Mesendoderm (in vitro differentiated cells): Measurements from ENCODE around the gene EDN2.

Experiments
- DNase-seq: peaks from one replicate; pipeline ENCODE4 v3.0.0; 2013
- H2AK5ac ChIP-seq: 2 replicates; pipeline ENCODE4 v1.6.1; 2013; ENCODE audit warnings: low read length, inconsistent platforms
- H2BK120ac ChIP-seq: 2 replicates; pipeline ENCODE4 v1.6.1; 2013; ENCODE audit warnings: low read depth, mild to moderate bottlenecking, low read length, moderate library complexity, mixed read lengths
- H2BK15ac ChIP-seq: replicated peaks from 2 replicates; pipeline ENCODE4 v1.6.1; 2013; ENCODE audit warnings: low read depth, mild to moderate bottlenecking, moderate library complexity
- H2BK5ac ChIP-seq: 2 replicates; pipeline ENCODE4 v1.6.1; 2013; ENCODE audit warnings: low read length, inconsistent platforms
- H3K18ac ChIP-seq: 2 replicates; pipeline ENCODE4 v1.6.1; 2013; ENCODE audit warnings: mild to moderate bottlenecking, low read length, mixed read lengths
- H3K23ac ChIP-seq: one replicate; pipeline ENCODE4 v1.6.1; 2013; ENCODE audit warnings: low read length
- H3K27ac ChIP-seq: 2 replicates; pipeline ENCODE4 v1.5.1; 2013; ENCODE audit warnings: low read depth, mild to moderate bottlenecking, inconsistent platforms, low read length, moderate library complexity
- H3K27me3 ChIP-seq: 2 replicates; pipeline ENCODE4 v1.6.1; 2013; ENCODE audit warnings: low read length, control low read depth, mild to moderate bottlenecking, inconsistent platforms; ENCODE audit not compliant: insufficient read depth, poor library complexity
- H3K36me3 ChIP-seq: 2 replicates; pipeline ENCODE4 v1.6.1; 2013; ENCODE audit warnings: low read length, inconsistent platforms; ENCODE audit not compliant: control insufficient read depth, insufficient read depth
- H3K4ac ChIP-seq: one replicate; pipeline ENCODE4 v1.6.1; 2013; ENCODE audit warnings: low read depth, mild to moderate bottlenecking, low read length, moderate library complexity
- H3K4me1 ChIP-seq: 2 replicates; pipeline ENCODE4 v1.6.1; 2013; ENCODE audit warnings: low read depth, low read length, inconsistent platforms; ENCODE audit not compliant: control insufficient read depth
- H3K4me2 ChIP-seq: 2 replicates; pipeline ENCODE4 v1.6.1; 2013; ENCODE audit warnings: low read length
- H3K4me3 ChIP-seq: 2 replicates; pipeline ENCODE4 v1.5.1; 2013; ENCODE audit warnings: mild to moderate bottlenecking, low read length
- H3K56ac ChIP-seq: one replicate; pipeline ENCODE4 v1.6.1; 2013; ENCODE audit warnings: low read length
- H3K79me1 ChIP-seq: 2 replicates; pipeline ENCODE4 v1.6.1; 2013; ENCODE audit warnings: low read length, inconsistent platforms
- H3K79me2 ChIP-seq: 2 replicates; pipeline ENCODE4 v1.6.1; 2013; ENCODE audit warnings: mild to moderate bottlenecking, low read length; ENCODE audit not compliant: control insufficient read depth, insufficient read depth
- H3K9ac ChIP-seq: 2 replicates; pipeline ENCODE4 v1.6.1; 2013; ENCODE audit warnings: low read length, inconsistent platforms
- H4K5ac ChIP-seq: one replicate; pipeline ENCODE4 v1.6.1; 2013; ENCODE audit warnings: low read length
- H4K8ac ChIP-seq: one replicate; pipeline ENCODE4 v1.6.1; 2013; ENCODE audit warnings: low read depth, mild to moderate bottlenecking, control low read depth, low read length, moderate library complexity
- WGBS: extraction: QIAGEN DNeasy Blood & Tissue Kit; methylation state at CpG from one replicate; pipeline ENCODE4 v1.1.7; 2013; ENCODE audit warnings: low lambda C conversion rate, missing lambda C conversion rate; ENCODE audit not compliant: insufficient coverage; ENCODE audit errors: extremely low coverage; 5-methylcytosine and 5-hydroxymethylcytosine counted together

EDN2 gene

DNA sequence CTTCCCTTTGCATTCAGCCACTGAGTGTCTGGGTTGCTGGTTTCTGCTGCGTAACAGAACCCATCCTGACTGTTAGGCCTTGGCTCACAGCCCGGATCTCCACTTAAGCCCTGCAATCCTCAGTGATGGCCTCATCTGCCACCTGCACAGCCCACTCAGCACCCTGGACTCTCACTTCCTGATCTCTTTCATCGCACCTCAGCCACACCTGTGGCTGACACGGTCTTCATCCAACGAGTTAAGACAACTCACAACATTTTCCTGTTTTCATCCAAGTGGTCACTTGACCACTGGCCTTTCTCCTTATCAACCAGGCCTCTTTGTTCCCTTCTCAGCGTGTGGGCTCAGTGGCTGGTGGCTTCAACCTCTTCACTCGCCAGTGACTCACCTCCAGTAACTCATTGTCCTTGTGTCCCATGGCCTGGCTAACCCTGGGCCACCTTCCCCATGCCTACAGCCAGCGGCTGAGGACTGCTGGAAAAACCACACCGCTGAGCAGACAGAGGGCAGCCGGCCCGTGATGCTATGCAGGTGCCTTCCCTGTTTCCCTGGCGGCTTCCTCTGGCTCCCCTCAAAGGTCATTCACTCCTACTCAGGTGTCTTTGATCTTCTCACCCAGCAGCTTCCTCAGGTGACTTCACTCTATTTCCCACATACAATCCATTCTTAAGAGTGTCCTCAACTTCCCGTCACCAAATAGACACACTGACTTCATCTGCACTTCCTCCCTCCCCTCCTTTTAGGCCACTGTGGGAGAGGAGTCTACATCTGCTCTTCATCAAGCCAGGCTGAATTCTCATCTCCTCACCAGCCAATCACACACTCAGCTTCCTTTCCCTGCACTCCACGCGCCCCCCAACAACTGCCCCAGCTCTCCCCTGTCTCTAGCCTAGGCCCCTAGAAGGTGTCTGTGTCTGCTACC lies 19.9 kb upstream of the EDN2 start:
- Histone ChIP-seq H3K4me1 (peaks cover 5% of the 10 kb centered on the region), H3K9ac (no peak overlapping the region), H2BK15ac (no peak overlapping the region), H4K5ac (no peak overlapping the region), H3K27me3 (no peaks in the 10 kb centered on the region), H3K79me1 (no peaks in the 10 kb centered on the region), H2AK5ac (peak overlapping the region; percentile 22), H3K79me2 (no peaks in the 10 kb centered on the region), H2BK120ac (no peak overlapping the region), H3K36me3 (no peaks in the 10 kb centered on the region), H3K56ac (no peak overlapping the region), H3K27ac (no peak overlapping the region), H3K4ac (no peak overlapping the region), H3K18ac (no peak overlapping the region), H2BK5ac (no peak overlapping the region), H3K4me2 (no peak overlapping the region), H4K8ac (no peak overlapping the region), H3K23ac (no peak overlapping the region), H3K4me3 (no peak overlapping the region)
- no peak for DNase-seq
- WGBS = 100% methylated on average over 1 of the region's 15 CpGs

DNA sequence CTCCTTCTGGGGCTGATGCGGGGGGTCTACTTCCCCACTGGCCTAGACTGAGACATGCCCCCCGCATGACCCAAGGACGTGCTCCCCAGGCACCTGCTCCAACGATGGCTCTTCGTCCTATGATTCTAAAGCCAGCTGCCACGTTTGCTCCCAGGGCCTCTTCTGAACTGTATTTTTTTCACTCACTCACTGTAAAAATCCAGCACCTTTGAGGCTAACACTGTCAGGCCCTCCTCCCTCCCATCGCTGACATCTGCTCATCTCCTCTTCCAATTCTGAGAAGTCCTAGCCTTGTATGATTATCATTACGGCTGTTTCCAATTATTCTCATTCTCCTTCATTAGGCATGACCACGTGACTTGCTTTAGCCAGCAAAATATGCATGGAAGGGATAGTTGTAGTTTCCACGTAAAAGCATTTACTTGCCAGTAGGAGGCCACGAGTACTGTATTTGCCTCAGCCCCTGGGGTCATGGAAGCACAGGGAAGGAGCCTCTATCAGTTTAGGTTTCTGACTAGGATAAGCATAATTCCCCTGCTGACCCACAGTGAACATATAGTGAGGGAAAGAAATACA lies 19.1 kb upstream of the EDN2 start:
- H4K5ac ChIP-seq = no peak overlapping the region
- no peak overlapping the region for H3K18ac ChIP-seq
- no peaks in the 10 kb centered on the region for H3K36me3 ChIP-seq
- H3K4me3 ChIP-seq = no peak overlapping the region
- H3K23ac ChIP-seq = no peak overlapping the region
- no peaks in the 10 kb centered on the region for H3K79me1 ChIP-seq
- no peaks in the 10 kb centered on the region for H3K27me3 ChIP-seq
- H2BK15ac ChIP-seq = no peak overlapping the region
- no peak overlapping the region for H3K4ac ChIP-seq
- H3K4me1 ChIP-seq = peaks cover 5% of the 10 kb centered on the region
- no peak overlapping the region for H4K8ac ChIP-seq
- H3K4me2 ChIP-seq = no peak overlapping the region
- H3K56ac ChIP-seq = no peak overlapping the region
- no CpG with 5 or more reads among the region's 11 CpGs for WGBS
- H3K27ac ChIP-seq = no peak overlapping the region
- H2AK5ac ChIP-seq = no peak overlapping the region
- no peak overlapping the region for H2BK5ac ChIP-seq
- DNase-seq = peak; percentile 65
- H3K9ac ChIP-seq = no peak overlapping the region
- H3K79me2 ChIP-seq = no peaks in the 10 kb centered on the region
- no peak overlapping the region for H2BK120ac ChIP-seq

DNA sequence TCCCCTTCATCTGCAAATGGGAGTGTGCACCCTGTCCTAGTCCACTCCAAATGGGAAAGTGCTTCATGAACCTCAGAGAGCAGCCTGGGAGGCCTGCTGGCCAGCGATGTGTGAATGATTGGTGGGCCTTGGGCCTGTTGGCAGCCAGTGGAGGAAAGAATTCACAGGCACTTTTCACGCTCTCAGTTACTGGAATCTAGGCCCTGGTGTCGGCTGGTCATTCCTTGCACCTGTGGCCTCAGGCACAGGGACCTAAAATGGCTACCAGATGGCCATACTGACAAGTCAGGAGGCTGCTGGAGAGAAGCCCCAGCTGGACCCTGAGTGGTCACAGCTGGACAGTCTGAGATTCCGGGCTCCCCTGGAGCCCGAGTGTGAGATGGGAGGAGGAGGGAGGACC lies 18.4 kb upstream of the EDN2 start:
- Histone ChIP-seq H3K79me1 (no peaks in the 10 kb centered on the region), H3K4me2 (no peak overlapping the region), H2AK5ac (no peak overlapping the region), H3K79me2 (no peaks in the 10 kb centered on the region), H3K4me1 (peaks cover 8% of the 10 kb centered on the region), H3K36me3 (no peaks in the 10 kb centered on the region), H3K9ac (no peak overlapping the region), H3K23ac (no peak overlapping the region), H4K8ac (no peak overlapping the region), H3K56ac (no peak overlapping the region), H3K27ac (no peak overlapping the region), H4K5ac (no peak overlapping the region), H2BK120ac (no peak overlapping the region), H3K4me3 (no peak overlapping the region), H3K4ac (no peak overlapping the region), H2BK15ac (no peak overlapping the region), H2BK5ac (no peak overlapping the region), H3K18ac (peak overlapping the region; percentile 23), H3K27me3 (no peaks in the 10 kb centered on the region)
- DNase-seq = no peak
- no CpG with 5 or more reads among the region's 5 CpGs for WGBS

GRCh38 chr1:41501581-41501980 lies 17.1 kb upstream of the EDN2 start:
- no peak overlapping the region for H3K27ac ChIP-seq
- H3K4me1 ChIP-seq = peaks cover 8% of the 10 kb centered on the region
- no CpG with 5 or more reads among the region's 20 CpGs for whole genome bisulfite sequencing
- H3K36me3 ChIP-seq = no peaks in the 10 kb centered on the region
- H3K79me1 ChIP-seq = no peaks in the 10 kb centered on the region
- no peak overlapping the region for H3K4me3 ChIP-seq
- H3K4ac ChIP-seq = peak overlapping the region; percentile 66
- H3K56ac ChIP-seq = peak overlapping the region; percentile 11
- H3K23ac ChIP-seq = no peak overlapping the region
- no peaks in the 10 kb centered on the region for H3K27me3 ChIP-seq
- no peak overlapping the region for H2BK5ac ChIP-seq
- no peak overlapping the region for H2BK15ac ChIP-seq
- H3K79me2 ChIP-seq = no peaks in the 10 kb centered on the region
- H2AK5ac ChIP-seq = no peak overlapping the region
- peak overlapping the region; percentile 7 for H3K18ac ChIP-seq
- no peak overlapping the region for H3K9ac ChIP-seq
- H3K4me2 ChIP-seq = no peak overlapping the region
- no peak overlapping the region for H4K8ac ChIP-seq
- no peak overlapping the region for H2BK120ac ChIP-seq
- DNase-seq = no peak
- no peak overlapping the region for H4K5ac ChIP-seq

DNA sequence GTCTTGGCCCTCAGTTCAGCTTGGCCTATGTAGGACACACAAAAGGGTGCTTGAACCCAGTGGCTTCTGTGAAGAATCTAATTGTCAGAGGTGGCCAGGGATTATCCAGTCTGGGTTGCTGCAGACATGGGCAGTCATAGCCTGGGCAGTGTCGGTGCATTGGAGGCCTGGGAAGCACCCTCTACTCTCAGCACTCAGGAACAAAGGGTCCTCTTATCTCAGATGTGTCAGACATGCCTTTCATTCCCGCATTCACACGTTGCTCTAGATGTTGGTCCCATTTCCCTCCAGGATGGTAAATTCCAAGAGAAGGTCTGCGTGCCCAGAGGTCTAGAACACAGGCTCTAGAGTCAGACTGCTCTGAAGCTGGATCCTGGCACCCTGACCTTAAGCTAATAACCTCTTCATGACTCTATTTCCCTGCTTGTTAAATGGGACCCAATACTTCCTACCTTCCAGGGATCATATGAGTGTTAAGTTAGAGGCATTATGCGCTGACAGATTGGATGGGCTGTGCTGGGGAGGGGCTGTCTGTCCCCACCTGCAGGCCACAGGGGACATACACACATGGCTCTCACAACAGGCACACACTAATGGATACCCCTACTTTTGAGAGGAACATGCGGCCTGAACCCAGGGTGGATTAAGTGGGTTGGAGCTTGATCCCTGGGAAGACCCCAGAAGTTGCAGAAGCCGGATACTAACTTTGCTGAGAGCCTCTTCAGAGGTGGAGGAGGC lies 16.5 kb upstream of the EDN2 start:
- Histone ChIP-seq H3K27ac (peak overlapping the region; percentile 41), H3K27me3 (no peaks in the 10 kb centered on the region), H2BK15ac (no peak overlapping the region), H3K4me3 (no peak overlapping the region), H3K56ac (peak overlapping the region; percentile 57), H3K23ac (no peak overlapping the region), H3K9ac (no peak overlapping the region), H3K79me2 (no peaks in the 10 kb centered on the region), H3K18ac (peak overlapping the region; percentile 62), H4K8ac (no peak overlapping the region), H3K79me1 (no peaks in the 10 kb centered on the region), H2AK5ac (no peak overlapping the region), H3K4me2 (no peak overlapping the region), H2BK120ac (peak overlapping the region; percentile 23), H2BK5ac (peak overlapping the region; percentile 29), H3K36me3 (no peaks in the 10 kb centered on the region), H3K4me1 (peaks cover 8% of the 10 kb centered on the region), H4K5ac (no peak overlapping the region), H3K4ac (peak overlapping the region; percentile 76)
- no CpG with 5 or more reads among the region's 7 CpGs for WGBS
- peak; percentile 98 for DNase-seq
